ENCODE data around the gene MUCL1. TPM values are rescaled to one million over a fixed set of nuclear protein-coding genes. Genes with fewer than 3 reads are reported as not detected.

Gene MUCL1
- total RNA-seq, 1 donor from 2014 or later, result not detected

DNA sequence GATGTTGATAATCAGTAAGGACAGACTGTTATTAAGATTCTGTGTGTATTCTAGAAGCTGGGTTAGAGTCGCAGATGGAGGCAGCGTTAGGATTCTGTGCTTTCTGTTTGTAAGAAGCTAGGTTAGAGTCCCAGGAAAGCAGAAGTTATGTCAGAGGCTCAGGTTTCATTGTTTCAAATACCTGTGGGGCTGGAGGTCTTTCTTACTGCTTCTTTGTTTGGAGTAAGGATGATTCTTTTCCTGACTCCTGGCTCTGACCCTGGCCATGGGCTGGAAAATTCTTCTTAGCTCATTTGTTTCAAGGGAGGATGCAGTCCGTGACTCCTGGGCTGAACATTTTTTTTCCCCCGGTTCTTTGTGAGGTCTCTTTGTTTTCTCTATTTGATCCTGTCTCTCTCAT is 5.2 kb downstream of the MUCL1 start:
- H3K4me1 ChIP-seq, result no peaks in the 10 kb centered on the region
- no peaks in the 10 kb centered on the region for H3K36me3 ChIP-seq
- no peaks in the 10 kb centered on the region for H3K9me3 ChIP-seq (ENCODE audit: low read depth)
- H3K27ac Mint-ChIP-seq, result no peak overlapping the region
- no peak overlapping the region for H3K4me3 Mint-ChIP-seq
- H3K79me2 ChIP-seq (ENCODE audit: low read depth), result no peaks in the 10 kb centered on the region
- H4K20me1 ChIP-seq (ENCODE audit: low read depth), result no peaks in the 10 kb centered on the region
- no peak overlapping the region for H3K4me2 ChIP-seq
- H2AFZ ChIP-seq (replicated peaks), result no peak overlapping the region
- no peaks in the 10 kb centered on the region for H3F3A ChIP-seq (ENCODE audit: low read depth)
- DNase-seq (ENCODE audit: low spot score), result no peak
- no peak for TF ChIP-seq EZH2 (IDR thresholded peaks at IDR 0.05)
- TF ChIP-seq EZH2phosphoT487 (IDR thresholded peaks at IDR 0.05), result no peak
- TF ChIP-seq, protein P1, sequence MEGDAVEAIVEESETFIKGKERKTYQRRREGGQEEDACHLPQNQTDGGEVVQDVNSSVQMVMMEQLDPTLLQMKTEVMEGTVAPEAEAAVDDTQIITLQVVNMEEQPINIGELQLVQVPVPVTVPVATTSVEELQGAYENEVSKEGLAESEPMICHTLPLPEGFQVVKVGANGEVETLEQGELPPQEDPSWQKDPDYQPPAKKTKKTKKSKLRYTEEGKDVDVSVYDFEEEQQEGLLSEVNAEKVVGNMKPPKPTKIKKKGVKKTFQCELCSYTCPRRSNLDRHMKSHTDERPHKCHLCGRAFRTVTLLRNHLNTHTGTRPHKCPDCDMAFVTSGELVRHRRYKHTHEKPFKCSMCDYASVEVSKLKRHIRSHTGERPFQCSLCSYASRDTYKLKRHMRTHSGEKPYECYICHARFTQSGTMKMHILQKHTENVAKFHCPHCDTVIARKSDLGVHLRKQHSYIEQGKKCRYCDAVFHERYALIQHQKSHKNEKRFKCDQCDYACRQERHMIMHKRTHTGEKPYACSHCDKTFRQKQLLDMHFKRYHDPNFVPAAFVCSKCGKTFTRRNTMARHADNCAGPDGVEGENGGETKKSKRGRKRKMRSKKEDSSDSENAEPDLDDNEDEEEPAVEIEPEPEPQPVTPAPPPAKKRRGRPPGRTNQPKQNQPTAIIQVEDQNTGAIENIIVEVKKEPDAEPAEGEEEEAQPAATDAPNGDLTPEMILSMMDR (IDR thresholded peaks at IDR 0.05), result no peak
- no peaks in the 10 kb centered on the region for H3K36me3 Mint-ChIP-seq
- peaks cover 33% of the 10 kb centered on the region for H3K27me3 ChIP-seq
- no peak overlapping the region for H3K4me3 ChIP-seq
- no peak overlapping the region for H3K9ac ChIP-seq
- H3K9me3 Mint-ChIP-seq, result no peaks in the 10 kb centered on the region
- no peaks in the 10 kb centered on the region for H3K27me3 Mint-ChIP-seq (ENCODE audit: insufficient read depth, low read depth)
- H3K4me1 Mint-ChIP-seq, result peaks cover 4% of the 10 kb centered on the region
- H3K27ac ChIP-seq, result no peak overlapping the region

- TF ChIP-seq EZH2 (IDR thresholded peaks at IDR 0.05), result no peak
- TF ChIP-seq, protein P1 (IDR thresholded peaks at IDR 0.05), result no peak
- no peak for TF ChIP-seq EZH2phosphoT487 (IDR thresholded peaks at IDR 0.05)
- Histone ChIP-seq H3K9ac (no peak overlapping the region), H3K36me3 (no peaks in the 10 kb centered on the region), H3K9me3 (ENCODE audit: low read depth) (no peaks in the 10 kb centered on the region), H3K79me2 (ENCODE audit: low read depth) (no peaks in the 10 kb centered on the region), H4K20me1 (ENCODE audit: low read depth) (no peaks in the 10 kb centered on the region), H3K4me1 (no peaks in the 10 kb centered on the region), H3K4me2 (no peak overlapping the region), H3K4me3 (no peak overlapping the region), H2AFZ (replicated peaks) (no peak overlapping the region), H3K27ac (no peak overlapping the region), H3F3A (ENCODE audit: low read depth) (no peaks in the 10 kb centered on the region), H3K27me3 (peaks cover 33% of the 10 kb centered on the region)
- DNase-seq (ENCODE audit: low spot score), result no peak
- Mint-ChIP-seq H3K4me3 (no peak overlapping the region), H3K36me3 (no peaks in the 10 kb centered on the region), H3K9me3 (no peaks in the 10 kb centered on the region), H3K27ac (no peak overlapping the region), H3K27me3 (ENCODE audit: insufficient read depth, low read depth) (no peaks in the 10 kb centered on the region), H3K4me1 (peaks cover 4% of the 10 kb centered on the region)
Observed at GRCh38 chr12:54861927-54862326, 7.6 kb downstream of the MUCL1 start.

- Histone ChIP-seq H3K9me3 (ENCODE audit: low read depth) (no peaks in the 10 kb centered on the region), H2AFZ (replicated peaks) (no peak overlapping the region), H3K4me1 (no peaks in the 10 kb centered on the region), H3K36me3 (no peaks in the 10 kb centered on the region), H3K4me2 (no peak overlapping the region), H3K4me3 (no peak overlapping the region), H3K27ac (no peak overlapping the region), H3K79me2 (ENCODE audit: low read depth) (no peaks in the 10 kb centered on the region), H3F3A (ENCODE audit: low read depth) (no peaks in the 10 kb centered on the region), H3K9ac (no peak overlapping the region), H3K27me3 (peaks cover 18% of the 10 kb centered on the region), H4K20me1 (ENCODE audit: low read depth) (no peaks in the 10 kb centered on the region)
- Mint-ChIP-seq H3K27me3 (ENCODE audit: insufficient read depth, low read depth) (no peaks in the 10 kb centered on the region), H3K4me3 (no peak overlapping the region), H3K9me3 (no peaks in the 10 kb centered on the region), H3K27ac (no peak overlapping the region), H3K36me3 (no peaks in the 10 kb centered on the region), H3K4me1 (peaks cover 4% of the 10 kb centered on the region)
- DNase-seq (ENCODE audit: low spot score), result no peak
- TF ChIP-seq, protein P1 (IDR thresholded peaks at IDR 0.05), result no peak
- no peak for TF ChIP-seq EZH2 (IDR thresholded peaks at IDR 0.05)
- no peak for TF ChIP-seq EZH2phosphoT487 (IDR thresholded peaks at IDR 0.05)
Observed at GRCh38 chr12:54863948-54864618, 9.8 kb downstream of the MUCL1 start.

Measured in neural progenitor cell (in vitro differentiated cells).